Measurements from ENCODE around the gene TMEM59L.
"Not testable (repeated sequence)": the region's sequence is repeated elsewhere in the genome, so short reads cannot be mapped to it uniquely, and the experiment has no call there.

TMEM59L gene

DNA sequence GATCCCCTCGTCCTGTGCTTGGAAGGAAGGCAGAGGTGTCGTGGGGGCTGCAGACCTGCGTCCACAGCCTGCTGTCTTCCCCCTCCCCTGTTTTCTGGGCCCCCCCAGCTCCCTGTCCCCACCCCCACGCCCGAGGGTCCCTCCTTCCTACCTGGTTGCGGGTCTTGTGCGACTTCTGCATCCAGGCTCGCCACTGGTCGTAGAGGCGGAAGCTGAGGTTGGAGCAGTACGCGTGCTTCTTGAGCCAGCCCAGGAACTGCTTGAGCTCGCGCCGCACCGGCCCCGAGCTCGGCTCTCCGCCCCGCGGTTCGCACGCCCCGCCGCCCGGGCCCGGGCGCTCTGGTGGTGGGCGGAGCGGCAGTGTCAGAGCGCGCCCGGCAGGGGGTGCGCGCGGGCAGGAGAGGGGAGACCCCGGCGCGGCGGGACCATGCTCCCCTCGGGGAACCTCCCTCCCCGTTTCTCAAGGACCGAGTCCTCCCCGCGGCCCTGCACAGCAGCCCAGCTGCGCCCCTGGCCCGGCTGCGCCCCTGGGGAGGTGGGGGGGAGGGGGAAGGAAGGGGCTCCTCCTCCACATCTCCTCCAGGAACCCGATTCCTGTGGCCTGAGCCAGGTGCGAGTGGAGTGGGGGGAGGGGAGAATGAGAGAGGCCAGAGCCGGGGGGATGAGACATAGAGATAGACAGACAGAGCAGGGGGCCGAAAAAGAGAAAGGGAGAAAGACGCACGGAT, 18.4 kb upstream of the TMEM59L start:
- DNase-seq = peak in 9 of 14 donors; percentile 8 to 71 (median 37)

DNA sequence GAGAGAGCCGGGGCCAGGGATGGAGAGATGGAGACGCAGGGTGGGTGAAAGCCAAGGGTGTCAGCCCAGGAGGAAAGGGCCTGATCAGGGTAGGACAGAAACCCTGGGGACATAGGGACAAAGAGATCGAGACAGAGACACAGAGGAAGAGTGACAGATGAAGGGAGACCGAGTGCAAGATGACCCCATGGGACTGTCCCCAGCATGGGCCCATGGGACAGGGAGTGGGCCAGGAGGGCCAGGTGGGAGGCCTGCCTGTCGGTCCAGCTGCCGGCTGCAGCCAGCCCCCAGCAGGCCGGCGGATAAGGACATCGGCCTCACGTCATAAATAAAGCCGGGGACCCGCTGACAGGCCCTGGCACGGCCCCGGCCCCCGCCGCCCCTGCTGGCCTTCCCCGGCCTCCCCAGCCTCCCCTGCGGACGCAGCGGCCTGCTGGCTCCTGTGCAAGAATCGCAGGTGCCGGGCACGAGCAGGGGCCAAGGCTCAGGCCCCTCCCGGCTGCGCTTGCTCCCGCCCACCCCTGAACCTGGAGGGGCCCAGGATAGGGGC, 17.8 kb upstream of the TMEM59L start:
- DNase-seq = no peak

DNA sequence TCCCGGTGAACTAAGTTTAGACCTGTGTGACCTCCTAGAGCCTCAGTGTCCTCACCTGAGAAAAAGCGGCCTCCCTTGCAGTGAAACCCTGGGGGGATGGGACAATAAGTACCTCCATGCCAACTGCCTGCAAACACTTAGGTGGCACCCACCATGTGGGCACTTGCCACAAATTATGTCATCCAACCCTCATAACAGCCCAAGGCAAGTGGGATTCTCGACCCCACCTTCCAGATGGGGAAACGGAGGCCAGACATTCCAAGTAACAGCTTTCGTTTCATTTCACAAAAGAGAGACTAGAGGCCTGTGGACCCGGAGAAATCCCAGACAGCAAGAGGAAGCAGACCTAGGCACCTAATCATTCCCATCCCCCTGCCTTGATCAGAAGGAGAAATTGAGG, 17.2 kb upstream of the TMEM59L start:
- DNase-seq = no peak

DNA sequence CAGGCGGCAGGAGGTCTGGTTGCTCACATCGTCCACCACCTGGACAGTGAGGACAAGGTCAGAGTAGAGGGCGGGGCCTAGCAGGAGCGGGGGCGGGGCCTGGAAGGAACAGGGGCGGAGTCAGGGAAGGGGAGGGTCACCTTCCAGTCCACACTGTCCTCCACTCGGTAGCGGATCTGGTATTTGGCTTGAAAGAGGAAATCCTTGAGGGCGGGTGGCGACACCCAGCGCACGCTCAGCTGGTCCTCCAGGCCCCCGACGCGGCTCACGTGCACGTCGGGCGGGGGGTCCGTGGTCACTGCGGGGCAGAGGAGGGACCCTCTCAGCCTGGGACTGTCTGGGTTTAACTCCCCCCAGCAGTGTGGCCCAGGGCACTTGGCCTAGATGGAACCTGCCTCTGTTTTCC, 15.9 kb upstream of the TMEM59L start:
- DNase-seq = peak in 1 of 14 donors; percentile 6

DNA sequence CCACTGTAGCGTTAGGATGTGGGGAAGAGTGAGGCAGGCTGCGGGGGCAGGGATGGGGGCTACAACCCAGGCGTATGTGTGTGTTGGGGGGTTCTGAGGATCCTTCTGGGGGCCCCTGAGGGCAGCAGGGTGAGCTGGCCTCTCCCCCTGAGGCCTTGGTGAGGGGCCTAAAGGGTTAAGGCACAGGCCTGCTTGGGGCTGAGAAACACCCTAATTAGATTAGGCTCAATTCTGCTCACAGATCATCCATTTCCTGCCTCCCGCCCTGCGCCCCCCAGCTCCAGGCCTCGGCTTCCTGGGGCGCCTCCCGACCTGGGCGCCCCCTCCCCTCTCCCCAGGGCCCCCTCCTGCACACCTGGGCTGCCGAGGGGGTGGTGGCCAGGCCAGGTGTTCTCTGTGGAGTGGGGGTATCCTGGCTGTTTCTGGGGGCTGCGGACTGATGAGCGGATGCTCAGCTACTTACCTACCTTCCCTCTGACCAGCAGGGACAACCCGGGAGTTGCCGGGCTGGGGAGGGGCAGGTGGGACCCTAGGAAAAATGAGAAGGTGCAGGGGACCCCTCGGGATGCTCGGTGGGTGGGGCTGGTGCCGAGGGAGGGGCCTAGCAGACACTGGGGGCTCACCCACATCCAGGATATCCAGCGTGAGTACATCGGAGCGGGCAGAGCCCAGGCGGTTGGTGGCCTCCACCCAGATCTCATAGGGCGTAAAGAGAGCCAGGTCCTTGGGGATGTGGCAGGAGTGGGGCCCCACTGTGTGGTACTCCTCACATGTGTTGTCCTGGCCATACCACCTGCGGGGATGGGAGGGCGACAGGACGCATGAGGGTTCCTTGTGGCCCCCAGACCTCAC, 14.6 kb upstream of the TMEM59L start:
- DNase-seq = no peak

DNA sequence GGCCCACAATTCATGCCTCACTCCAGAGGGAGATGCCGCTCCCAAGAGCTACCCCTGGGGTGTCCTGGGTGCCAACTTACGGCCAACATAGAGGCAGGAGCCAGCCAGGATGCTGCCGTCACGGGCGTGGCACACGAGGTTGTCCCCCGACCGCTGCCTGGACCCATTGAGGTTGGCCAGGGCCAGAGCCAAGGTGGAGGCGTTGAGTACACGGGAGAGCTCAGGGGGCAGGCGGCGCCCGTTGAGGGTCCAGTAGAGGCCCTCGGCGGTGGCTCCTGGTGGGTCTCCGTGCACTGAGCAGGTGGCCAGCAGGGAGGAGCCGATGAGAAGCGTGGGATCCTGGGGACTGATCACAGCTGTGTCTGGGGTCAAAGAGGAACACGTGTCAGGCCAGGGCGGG, 13.2 kb upstream of the TMEM59L start:
- DNase-seq = no peak

DNA sequence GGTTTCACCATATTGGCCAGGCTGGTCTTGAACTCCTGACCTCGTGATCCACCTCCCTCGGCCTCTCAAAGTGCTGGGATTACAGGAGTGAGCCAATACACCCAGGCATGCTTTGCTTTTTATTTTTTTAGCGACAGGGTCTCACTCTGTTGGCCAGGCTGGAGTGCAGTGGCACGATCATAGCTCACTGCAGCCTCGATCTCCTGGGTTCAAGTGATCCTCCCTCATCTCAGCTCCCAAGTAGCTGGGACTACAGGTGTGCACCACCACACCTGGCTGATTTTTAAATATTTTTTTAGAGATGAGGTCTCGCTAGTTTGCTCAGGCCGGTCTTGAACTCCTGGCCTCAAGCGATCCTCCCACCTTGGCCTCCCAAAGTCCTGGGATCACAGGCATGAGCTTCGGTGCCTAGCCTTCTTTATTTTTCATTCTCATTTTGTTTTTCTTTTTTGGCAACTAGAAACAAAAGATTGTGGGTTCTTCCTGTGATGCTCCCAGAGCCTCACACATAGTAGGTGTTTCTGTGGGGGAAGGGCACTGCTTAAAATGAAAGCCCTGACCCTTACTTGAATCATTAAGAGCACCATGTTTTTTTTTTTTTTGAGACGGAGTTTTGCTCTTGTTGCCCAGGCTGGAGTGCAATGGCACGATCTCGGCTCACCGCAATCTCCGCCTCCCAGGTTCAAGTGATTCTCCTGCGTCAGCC, 11.8 kb upstream of the TMEM59L start:
- not testable (repeated sequence) for DNase-seq

DNA sequence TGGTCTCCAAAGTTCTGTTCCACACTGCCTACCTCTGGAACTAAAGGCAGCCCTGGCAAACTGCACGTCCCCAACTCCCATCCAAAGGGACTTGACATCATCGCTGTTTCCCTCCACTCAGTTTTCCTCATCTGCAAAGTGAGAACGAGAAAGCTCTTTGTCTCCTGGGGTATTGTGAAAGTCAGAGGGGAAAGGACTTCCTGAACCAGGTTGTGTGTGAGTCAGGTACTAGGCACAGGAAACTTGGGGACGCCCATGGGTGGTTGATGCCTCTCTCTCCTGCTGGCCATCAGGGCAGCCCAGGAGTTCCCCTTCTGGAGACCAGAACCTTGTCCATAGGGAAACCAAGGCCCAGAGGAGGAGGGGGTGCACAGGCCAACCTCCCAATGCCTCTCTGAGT, 10.8 kb upstream of the TMEM59L start:
- DNase-seq = no peak

DNA sequence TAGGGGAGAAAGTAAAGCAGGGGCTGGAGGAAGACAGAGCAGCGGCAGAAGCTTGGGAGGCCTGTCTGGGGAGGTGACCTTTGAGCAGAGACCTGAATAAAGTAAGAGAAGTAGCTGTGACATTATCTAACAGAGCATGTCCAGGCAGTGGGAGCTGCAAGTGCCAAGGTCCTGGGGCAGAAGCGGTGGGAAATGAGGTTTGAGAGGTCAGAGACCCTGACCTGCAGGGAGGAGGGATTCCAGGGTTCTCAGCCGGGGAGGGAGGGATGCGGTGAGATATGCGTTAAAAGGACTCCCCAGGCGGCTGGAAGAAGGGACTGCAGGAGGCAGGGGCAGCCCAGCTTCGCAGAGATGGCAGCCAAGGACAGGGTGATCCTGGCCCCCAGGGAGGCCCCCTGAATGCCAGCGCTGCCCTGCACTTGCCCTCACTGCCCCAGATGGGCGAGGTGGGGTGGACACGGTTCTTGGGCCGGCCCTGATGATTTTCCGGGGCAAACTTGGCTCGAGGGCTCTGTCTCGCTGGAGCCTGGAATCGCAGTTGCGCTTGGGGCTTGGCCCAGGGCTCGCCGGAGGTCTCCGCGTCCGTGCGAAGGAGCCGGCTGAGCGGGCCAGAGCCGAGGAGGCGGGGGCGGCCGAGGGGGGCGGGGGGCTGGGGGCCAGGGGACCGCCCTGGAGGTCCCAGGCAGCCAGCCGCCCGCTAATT, 9.3 kb upstream of the TMEM59L start:
- DNase-seq = no peak

DNA sequence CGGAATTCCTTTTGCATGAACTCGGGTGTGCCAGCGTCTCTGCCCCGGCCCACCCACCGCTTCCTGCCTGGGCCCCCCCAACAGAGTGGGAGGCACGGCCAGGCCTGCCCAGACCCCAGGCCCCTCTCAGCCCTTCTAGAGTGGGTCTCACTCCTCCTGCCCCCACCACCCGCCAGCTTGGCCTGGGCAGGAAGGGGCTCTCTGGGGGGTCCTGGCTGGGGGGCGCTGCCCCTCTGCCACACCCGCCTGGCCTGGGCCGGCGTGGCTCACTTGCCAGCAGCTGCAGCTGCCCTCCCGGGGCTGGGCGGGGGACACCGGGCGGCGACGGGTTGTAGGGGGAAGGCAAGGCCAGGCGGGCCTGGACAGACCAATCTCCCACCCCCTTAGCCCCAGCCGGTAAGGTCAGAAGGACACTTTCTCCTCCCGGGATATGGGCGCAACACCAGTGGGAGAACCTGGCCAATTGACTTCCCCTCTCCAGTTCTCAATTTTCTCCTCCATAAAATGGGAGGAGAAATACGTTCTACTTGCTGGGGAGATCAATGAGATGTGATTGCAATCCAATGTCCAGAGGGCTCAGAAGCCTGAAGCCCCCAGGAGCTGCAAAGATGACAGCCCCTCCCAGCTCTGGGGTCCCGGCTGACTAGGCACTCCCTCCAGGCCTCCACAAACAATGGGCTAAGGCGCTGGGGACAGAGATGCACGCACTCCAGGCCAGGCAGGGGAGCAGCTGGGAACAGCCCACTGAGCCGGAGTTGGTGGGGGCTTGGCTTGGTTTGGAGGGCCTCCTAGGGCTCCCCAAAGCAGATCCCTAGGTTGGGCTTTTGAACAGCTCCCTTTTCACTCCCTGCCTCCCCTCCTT, 8.5 kb upstream of the TMEM59L start:
- no peak for DNase-seq

DNA sequence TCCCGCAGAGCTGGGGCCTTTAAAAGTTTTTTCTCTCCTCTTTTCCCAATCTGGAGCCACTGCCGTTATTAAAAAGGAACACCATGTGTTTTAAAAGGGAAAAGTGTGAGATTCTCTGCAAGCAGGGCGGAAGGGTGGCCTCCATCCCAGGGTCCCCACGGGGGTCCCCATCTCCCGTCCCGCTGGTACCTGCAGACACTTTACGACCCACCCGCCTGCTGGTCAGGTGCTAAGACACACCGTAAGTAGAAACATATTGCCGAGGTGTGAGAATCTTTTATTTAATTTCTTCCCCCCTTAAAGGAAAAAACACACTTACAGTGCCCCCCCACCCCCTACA, 7.9 kb upstream of the TMEM59L start:
- no peak for DNase-seq

DNA sequence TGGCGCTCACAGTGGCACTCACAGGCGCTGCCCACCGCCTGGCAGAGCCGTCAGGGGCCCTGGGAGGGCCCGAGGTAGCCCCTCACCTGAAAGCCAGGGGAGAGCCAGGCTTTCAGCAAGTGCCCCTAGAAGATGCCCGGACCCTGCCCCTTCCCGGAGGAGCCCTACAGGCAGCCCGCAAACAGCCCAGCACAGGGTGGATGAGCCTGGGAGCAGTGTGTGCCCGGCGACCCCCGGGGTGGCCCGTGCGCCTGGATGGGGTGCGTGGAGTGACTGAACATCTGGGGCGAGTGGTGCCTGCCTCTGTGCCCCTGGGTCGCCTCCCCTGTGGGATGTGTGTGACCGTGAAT, 7.5 kb upstream of the TMEM59L start:
- DNase-seq = no peak

DNA sequence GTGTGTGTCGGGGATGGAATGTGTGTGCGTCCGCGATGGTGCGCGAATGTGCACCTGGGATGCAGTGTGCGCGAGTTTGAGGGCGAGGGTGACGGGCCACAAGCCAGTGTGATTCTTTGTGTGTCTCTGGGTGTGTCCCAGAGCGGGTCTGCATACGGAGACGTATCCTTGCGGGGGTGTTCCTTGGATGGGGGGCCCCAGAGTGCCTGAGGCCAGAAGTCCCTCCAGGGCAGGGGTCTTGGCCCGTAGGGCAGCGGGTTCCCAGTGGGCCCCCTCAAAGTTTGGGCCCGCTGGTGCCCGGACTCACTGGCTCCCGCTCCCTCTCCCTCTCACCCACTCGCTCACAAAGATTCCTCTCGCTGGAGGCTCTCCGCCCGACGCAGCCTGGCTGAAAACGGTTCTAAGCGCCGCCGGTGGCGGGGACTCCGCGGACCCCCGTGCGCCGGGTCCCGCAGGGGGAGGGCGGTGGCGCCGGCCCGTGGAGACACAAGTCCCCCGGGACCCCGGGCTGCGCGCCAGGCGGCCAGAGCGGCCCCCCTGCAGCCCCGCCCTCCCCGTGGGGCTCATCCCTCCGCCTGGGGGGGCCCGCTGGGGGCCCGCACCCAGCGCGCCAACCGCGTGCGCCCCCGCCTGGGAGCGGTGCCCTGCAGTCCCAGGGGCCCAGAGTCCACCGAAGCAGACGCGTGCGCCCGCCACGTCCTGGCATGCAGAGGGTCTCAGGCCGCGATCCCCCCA, 7.0 kb upstream of the TMEM59L start:
- no peak for DNase-seq

DNA sequence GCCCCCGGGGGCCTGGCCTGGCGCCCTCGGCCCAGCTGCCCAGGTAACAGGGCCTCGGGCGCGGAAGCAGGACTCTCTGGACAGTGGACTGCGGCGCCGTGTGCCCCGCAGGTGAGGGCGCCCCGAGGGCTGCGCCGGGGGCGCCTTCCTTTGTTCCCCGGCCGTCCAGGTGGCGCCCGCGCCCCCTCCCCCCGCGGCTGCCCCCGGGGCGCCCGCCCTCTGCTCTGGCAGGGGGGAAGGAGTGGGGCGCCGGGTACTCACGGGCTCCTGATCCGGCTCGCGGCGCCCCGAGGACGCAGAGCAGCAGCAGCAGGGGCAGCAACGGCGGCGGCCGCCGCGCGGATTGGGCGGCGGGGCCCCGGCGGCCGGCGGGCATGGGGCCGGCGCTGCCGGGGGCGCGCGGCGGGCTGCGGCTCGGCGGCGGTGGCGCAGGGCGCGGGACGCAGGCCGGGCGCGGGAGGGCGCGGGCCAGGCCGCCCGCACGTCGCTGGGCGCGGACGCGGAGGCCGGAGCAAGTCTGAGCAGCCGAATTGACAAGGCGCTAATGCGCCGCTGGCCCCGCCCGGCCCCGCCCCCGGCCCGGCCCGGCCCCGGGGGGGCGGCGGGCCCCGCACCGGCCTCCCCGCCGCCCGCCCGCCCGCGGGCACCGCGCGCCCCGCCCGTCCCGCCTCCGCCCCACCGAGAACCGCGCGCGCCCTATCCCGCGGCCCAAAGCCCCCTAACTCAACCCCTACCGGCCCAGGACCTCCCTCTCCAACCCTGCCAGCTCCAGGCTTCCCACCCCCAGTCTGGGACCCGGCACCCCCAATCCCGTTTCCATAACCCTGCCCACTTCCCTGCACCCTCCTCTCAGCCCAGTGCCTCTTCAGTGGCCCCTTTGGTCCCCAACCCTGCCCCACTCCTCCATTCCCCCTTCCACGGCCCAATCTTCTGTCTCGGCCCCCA, 6.1 kb upstream of the TMEM59L start, which contains the start of gene CRLF1:
CRLF1 (minus strand) TSS at position 519 of the 945 bp plus-strand sequence; CDS start at position 376, 143 bp downstream.
- DNase-seq = no peak

DNA sequence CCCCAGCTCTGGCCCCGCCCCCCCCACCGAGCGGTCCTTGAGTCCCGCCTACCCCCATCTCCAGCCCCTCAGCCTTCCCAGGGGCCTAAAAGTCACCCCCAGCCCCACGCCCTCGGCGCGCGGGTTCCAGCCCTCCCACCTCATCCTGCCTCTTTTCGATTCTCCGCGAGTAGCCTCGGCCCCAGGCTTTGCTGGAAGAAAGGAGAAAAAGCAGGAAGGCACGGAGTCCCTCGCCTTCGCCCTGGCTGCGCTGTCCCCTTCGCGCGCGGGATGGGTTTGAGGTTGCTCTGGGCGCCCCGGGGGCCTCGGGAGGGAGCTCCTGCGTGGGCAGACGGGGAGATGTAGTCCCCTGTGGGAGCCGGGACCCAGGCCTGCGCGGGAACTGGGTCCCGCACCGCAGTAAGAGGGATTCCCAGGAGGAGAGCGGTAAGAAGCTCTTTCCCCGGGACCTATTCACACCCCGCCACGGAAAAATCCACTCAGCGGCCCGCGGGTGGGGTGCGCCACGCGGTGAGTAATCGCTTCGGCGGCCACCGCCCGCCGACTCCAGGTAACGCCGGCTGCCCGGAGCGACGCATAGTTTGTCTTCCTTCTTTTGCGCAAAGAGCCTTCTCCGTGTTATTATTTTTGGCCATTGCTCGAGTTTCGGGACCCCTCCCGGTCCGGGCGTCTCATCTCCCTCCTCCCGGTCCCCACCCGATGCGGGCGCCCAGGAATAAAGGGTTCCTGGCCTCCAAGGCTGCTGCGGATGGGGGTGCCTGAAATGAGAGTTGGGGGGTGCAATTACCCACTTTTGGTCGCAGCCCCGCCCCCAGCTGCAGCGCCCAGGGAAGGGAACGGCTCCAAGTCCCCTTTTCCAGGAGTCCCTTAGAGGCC, 5.2 kb upstream of the TMEM59L start:
- DNase-seq = no peak

DNA sequence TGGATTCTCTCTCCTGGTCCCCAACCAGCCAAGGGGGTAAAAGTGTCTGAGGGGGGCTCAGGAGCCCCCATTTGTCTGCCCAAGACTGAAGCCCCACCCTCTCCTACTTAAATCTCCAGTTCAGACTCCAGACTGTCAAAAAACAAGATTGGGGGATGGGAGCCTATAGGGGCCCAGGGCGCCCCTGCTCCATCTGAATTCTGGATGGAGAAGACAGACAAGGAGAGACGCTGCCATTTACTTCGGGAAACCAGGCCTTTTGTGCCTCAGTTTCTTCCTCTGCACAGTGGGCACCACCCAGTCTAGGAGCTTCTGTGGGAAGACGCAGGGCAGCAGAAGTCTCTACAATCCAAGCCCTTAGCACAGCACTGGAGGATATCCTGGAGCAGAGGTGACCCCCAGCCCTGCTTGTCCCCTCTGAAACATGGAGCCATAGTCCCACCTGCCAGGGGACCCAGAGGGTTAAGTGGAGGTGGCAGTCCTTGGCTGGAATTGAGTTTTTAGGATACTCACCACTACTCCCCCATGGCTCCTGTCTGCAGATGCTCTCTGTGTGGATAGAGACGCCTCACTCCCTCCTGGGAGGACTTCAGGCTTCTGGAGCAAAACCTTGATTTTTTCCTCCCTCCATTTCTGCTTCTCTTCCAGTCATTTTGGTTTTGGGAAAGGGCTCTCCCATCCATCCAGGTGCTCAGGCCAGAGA, 4.4 kb upstream of the TMEM59L start:
- DNase-seq = no peak

DNA sequence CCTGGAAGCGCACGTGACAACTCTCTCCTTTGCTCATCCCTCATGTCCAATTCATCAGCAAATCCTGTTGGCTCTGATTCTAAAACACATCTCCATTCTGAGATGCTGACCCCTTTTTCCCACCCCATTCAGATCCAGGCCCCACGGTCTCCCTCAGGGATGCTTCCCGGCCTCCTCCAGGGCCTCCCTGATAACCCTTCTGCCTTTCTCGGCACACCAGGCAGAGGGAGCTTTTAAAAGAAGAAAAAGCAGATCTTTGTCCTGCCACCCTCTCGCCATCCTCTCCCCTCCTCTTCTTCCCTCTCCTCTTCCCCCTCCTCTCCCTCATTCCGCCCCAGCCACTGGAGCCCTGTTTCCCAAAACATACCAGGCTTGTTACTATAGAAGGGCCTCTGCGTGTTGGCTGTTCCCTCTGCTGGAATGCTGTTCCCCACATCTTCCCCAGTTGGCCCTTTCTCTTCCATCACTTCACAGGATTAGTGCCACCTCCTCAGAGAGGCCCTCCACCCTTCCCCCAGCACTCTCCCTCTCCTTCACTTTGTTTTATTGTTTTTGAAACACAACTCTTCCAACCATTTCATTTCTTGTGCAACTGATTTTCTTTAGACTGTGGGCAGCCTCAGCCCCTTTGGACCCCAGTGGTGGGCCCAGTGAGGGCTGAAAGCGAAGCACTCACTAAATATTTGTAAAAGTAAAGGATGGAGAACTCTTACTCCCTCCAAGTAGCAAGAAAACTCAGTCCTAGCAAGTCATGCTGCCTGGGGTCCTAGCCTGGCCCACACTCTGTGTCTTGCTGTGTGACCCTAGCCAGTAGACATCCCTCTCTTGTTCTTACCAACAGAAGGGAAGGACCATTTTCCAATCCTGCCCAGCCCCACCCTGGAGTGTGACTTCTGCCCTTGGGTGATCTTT, 3.6 kb upstream of the TMEM59L start:
- DNase-seq = no peak

All from C1 segment of cervical spinal cord (tissue), 14 donors.